ENCODE data around the gene EFS.
A peak's percentile ranks its signal among the peaks of the same experiment; 100 is the strongest.

Gene EFS

DNA sequence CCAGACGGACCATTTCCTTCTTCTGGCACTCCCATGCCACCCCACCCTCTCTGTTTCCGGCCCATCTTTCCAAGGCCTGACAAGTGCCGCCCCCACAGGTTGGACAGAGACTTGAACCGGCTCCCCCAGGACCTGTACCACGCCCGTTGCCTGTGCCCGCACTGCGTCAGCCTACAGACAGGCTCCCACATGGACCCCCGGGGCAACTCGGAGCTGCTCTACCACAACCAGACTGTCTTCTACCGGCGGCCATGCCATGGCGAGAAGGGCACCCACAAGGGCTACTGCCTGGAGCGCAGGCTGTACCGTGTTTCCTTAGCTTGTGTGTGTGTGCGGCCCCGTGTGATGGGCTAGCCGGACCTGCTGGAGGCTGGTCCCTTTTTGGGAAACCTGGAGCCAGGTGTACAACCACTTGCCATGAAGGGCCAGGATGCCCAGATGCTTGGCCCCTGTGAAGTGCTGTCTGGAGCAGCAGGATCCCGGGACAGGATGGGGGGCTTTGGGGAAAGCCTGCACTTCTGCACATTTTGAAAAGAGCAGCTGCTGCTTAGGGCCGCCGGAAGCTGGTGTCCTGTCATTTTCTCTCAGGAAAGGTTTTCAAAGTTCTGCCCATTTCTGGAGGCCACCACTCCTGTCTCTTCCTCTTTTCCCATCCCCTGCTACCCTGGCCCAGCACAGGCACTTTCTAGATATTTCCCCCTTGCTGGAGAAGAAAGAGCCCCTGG lies 10.7 kb upstream of the EFS start:
- no peak overlapping the region for H3K4me3 ChIP-seq (ENCODE audit: low read depth, low read length)
- in situ Hi-C loops (cut with HindIII; ENCODE audit: low sequenced_read_pairs): no loop called here
- no peak for DNase-seq (ENCODE audit: low read depth, low spot score)
- TF ChIP-seq, protein P1, sequence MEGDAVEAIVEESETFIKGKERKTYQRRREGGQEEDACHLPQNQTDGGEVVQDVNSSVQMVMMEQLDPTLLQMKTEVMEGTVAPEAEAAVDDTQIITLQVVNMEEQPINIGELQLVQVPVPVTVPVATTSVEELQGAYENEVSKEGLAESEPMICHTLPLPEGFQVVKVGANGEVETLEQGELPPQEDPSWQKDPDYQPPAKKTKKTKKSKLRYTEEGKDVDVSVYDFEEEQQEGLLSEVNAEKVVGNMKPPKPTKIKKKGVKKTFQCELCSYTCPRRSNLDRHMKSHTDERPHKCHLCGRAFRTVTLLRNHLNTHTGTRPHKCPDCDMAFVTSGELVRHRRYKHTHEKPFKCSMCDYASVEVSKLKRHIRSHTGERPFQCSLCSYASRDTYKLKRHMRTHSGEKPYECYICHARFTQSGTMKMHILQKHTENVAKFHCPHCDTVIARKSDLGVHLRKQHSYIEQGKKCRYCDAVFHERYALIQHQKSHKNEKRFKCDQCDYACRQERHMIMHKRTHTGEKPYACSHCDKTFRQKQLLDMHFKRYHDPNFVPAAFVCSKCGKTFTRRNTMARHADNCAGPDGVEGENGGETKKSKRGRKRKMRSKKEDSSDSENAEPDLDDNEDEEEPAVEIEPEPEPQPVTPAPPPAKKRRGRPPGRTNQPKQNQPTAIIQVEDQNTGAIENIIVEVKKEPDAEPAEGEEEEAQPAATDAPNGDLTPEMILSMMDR (IDR thresholded peaks at IDR 0.05; ENCODE audit: low read depth, low read length): no peak

- no peak overlapping the region for H3K4me3 ChIP-seq (ENCODE audit: low read depth, low read length)
- in situ Hi-C loops (cut with HindIII; ENCODE audit: low sequenced_read_pairs): no loop called here
Observed at GRCh38 chr14:23373041-23373440, 8.1 kb upstream of the EFS start.

GRCh38 chr14:23372509-23372908 lies 7.5 kb upstream of the EFS start, which contains the start of gene IL25:
Gene IL25 (plus strand): TSS chr14:23372809.
- H3K4me3 ChIP-seq (ENCODE audit: low read depth, low read length): no peak within 1 kb of the TSS
- no peak for DNase-seq (ENCODE audit: low read depth, low spot score)
- in situ Hi-C loops (cut with HindIII; ENCODE audit: low sequenced_read_pairs): no loop called here
- TF ChIP-seq, protein P1 (IDR thresholded peaks at IDR 0.05; ENCODE audit: low read depth, low read length): no peak

More at GRCh38 chr14:23373041-23373440, 8.1 kb upstream of the EFS start:
- DNase-seq (ENCODE audit: low read depth, low spot score): no peak
- TF ChIP-seq, protein P1 (IDR thresholded peaks at IDR 0.05; ENCODE audit: low read depth, low read length): no peak

GRCh38 chr14:23371865-23372264 lies 6.9 kb upstream of the EFS start:
- H3K4me3 ChIP-seq (ENCODE audit: low read depth, low read length): no peak overlapping the region
- in situ Hi-C loops (cut with HindIII; ENCODE audit: low sequenced_read_pairs): no loop called here
- no peak for DNase-seq (ENCODE audit: low read depth, low spot score)
- TF ChIP-seq, protein P1 (IDR thresholded peaks at IDR 0.05; ENCODE audit: low read depth, low read length): no peak

DNA sequence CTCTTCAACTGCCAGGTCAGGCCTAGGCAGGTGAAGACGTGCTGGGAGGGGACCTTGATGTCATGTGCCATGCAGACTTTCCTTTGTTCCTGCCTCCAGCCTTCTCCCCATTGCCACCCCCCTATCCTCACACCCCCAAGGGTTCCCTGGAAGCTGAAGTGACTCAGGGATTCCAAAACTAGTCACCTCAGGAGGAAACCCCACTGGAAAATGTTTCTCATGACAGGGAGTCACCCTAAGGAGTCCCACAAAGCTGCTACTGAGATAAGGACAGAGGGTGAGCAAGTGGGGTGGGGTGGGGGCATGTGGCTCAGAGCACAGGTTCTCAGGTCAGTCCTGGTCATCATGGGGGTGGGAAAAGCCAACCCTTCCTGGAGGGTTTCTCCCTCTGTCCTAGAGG lies 5.2 kb upstream of the EFS start:
- no peak for DNase-seq (ENCODE audit: low read depth, low spot score)
- TF ChIP-seq, protein P1 (IDR thresholded peaks at IDR 0.05; ENCODE audit: low read depth, low read length): no peak

DNA sequence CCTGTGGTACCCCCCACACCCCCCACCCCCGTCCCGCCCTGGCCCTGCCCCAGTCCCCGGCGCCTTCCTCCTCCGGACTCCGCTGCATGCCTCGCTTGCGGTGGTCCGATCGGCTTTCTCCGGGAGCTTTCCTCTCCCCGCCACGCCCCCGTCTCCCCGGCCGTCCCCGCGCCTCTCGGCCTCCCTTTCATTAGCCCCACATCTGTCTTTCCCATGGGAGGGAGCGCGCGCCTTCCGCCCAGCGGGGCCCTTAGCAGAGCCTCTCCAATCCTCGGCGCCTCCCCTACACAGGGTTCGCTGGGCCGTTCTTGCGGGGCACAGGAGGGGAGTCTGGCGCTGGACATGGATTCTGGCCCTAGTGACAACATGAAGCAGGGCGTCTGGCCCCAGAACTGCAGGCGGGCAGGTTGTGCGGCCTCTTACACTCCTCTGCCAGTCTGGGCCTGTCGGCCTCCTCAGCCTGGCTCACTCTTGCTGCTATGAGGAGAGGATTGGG lies 1.5 kb upstream of the EFS start:
- H3K4me3 ChIP-seq (ENCODE audit: low read depth, low read length): peak overlapping the region; percentile 40
- DNase-seq (ENCODE audit: low read depth, low spot score): peak; percentile 49
- TF ChIP-seq, protein P1 (IDR thresholded peaks at IDR 0.05; ENCODE audit: low read depth, low read length): no peak
- in situ Hi-C loops (cut with HindIII; ENCODE audit: low sequenced_read_pairs): no loop called here

More for the DNA sequence above, 5.2 kb upstream of the EFS start:
- no peak overlapping the region for H3K4me3 ChIP-seq (ENCODE audit: low read depth, low read length)
- in situ Hi-C loops (cut with HindIII; ENCODE audit: low sequenced_read_pairs): no loop called here
